Cardiac septum (tissue), 1 donor: ENCODE results near the gene RIT2. TPM values are rescaled to one million over a fixed set of nuclear protein-coding genes. Genes with fewer than 3 reads are reported as not detected.
"Not testable (repeated sequence)": the region's sequence is repeated elsewhere in the genome, so short reads cannot be mapped to it uniquely, and the experiment has no call there.

ENCODE experiments used
- DNase-seq: peaks from one replicate; pipeline ENCODE4 v3.0.0-alpha.2; 2020; ENCODE audit warnings: low spot score
- intact Hi-C: fragments of 100-400 bp; cut with DNase I; formaldehyde crosslinking; loops from one replicate; pipeline ENCODE4 v1.14.0; 2022
- total RNA-seq: library from RNA; stranded (reverse); fragmentation: NEBNext Ultra II Directional; extraction: Animal tissue kit (Norgen Biotek cat#: 25700); gene quantifications from one replicate; pipeline ENCODE4 v1.2.1, GENCODE V29; 2021
- donor health status: DM: no; HTN: no; CAD: no.

The RIT2 gene
- total RNA-seq, 1 donor from 2014 or later, result not detected

GRCh38 chr18:42792731-42793130 is 322.8 kb downstream of the RIT2 start:
- DNase-seq, result no peak
- intact Hi-C loops, result no loop called here

GRCh38 chr18:42784632-42785031 is 330.9 kb downstream of the RIT2 start:
- no peak for DNase-seq
- intact Hi-C loops, result no loop called here

GRCh38 chr18:42782929-42783328 is 332.6 kb downstream of the RIT2 start:
- intact Hi-C loops, result no loop called here
- DNase-seq, result no peak

- intact Hi-C loops, result no loop called here
- DNase-seq, result no peak
Observed at GRCh38 chr18:42781298-42781815, 334.1 kb downstream of the RIT2 start.

GRCh38 chr18:42780171-42780570 is 335.3 kb downstream of the RIT2 start:
- intact Hi-C loops, result no loop called here
- no peak for DNase-seq

- no peak for DNase-seq
- intact Hi-C loops, result no loop called here
Observed at GRCh38 chr18:42778445-42779042, 336.9 kb downstream of the RIT2 start.

- DNase-seq, result no peak
- intact Hi-C loops, result no loop called here
Observed at GRCh38 chr18:42778024-42778423, 337.5 kb downstream of the RIT2 start.

GRCh38 chr18:42773870-42774269 is 341.6 kb downstream of the RIT2 start:
- no peak for DNase-seq
- intact Hi-C loops, result no loop called here

GRCh38 chr18:42771936-42772335 is 343.5 kb downstream of the RIT2 start:
- intact Hi-C loops, result no loop called here
- DNase-seq, result no peak

- no peak for DNase-seq
- intact Hi-C loops, result no loop called here
Observed at GRCh38 chr18:42765302-42765701, 350.2 kb downstream of the RIT2 start.

- intact Hi-C loops, result no loop called here
- DNase-seq, result no peak
Observed at GRCh38 chr18:42760290-42760689, 355.2 kb downstream of the RIT2 start.

- intact Hi-C loops, result no loop called here
- no peak for DNase-seq
Observed at GRCh38 chr18:42758852-42759251, 356.6 kb downstream of the RIT2 start.

- DNase-seq, result no peak
- intact Hi-C loops, result no loop called here
Observed at GRCh38 chr18:42756214-42756613, 359.3 kb downstream of the RIT2 start.

GRCh38 chr18:42752916-42753315 is 362.6 kb downstream of the RIT2 start:
- intact Hi-C loops, result no loop called here
- DNase-seq, result no peak

GRCh38 chr18:42746794-42747193 is 368.7 kb downstream of the RIT2 start:
- intact Hi-C loops, result no loop called here
- DNase-seq, result no peak

GRCh38 chr18:42745931-42746330 is 369.6 kb downstream of the RIT2 start:
- DNase-seq, result no peak
- intact Hi-C loops, result no loop called here

GRCh38 chr18:42745171-42745570 is 370.3 kb downstream of the RIT2 start:
- intact Hi-C loops, result no loop called here
- no peak for DNase-seq

GRCh38 chr18:42743373-42744138 is 371.9 kb downstream of the RIT2 start:
- DNase-seq, result no peak
- intact Hi-C loops, result no loop called here

GRCh38 chr18:42742969-42743368 is 372.5 kb downstream of the RIT2 start:
- intact Hi-C loops, result no loop called here
- DNase-seq, result no peak

GRCh38 chr18:42742474-42742873 is 373.0 kb downstream of the RIT2 start:
- DNase-seq, result no peak
- intact Hi-C loops, result no loop called here

GRCh38 chr18:42741805-42742347 is 373.6 kb downstream of the RIT2 start:
- DNase-seq, intact Hi-C loops: not testable (repeated sequence)
